ENCODE results near the gene CREBRF.

DNA sequence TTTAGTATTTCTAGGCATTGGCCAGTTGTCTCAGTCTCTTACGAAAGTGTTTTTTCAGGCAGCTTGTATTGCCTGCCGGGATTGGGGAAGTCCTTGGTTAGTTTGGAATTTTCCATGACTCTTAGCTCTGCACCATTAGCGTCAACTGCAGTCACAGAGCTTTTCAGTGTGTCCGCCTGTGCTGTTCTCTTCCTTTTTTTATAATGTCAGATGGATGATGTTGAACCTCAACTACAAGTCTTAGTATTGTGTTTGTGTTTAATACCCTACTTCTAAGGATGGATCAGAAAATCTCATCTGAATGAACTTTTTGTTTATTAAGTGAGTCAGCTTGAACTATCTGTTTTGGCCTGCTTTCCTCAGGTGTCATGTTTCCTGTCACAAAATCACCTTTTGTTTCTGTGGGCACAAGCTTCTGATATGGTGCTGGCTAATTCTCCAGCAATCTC, 39.5 kb upstream of the CREBRF start:
- TF ChIP-seq CTCF (IDR thresholded peaks at IDR 0.05; ENCODE audit: low read depth, low read length) = no peak
- no peak for TF ChIP-seq EZH2phosphoT487 (IDR thresholded peaks at IDR 0.05; ENCODE audit: low read depth)

Data from OCI-LY3 (cell line).